Fibroblast of villous mesenchyme (primary cell): ENCODE results near the gene CEMIP2. TPM values are rescaled to one million over a fixed set of nuclear protein-coding genes. Genes with fewer than 3 reads are reported as not detected.
A peak's percentile ranks its signal among the peaks of the same experiment; 100 is the strongest.

Experiments used
- DNase-seq: peaks from one replicate; pipeline ENCODE4 v3.0.0-alpha.2; 2010; ENCODE audit warnings: low read depth
- H3K4me3 ChIP-seq: 2 replicates; pipeline ENCODE4 v1.5.1; 2011; ENCODE audit warnings: low read depth, mild to moderate bottlenecking, low read length
- CTCF ChIP-seq: IDR thresholded peaks from 2 replicates; pipeline ENCODE4 v1.5.1; 2012; ENCODE audit warnings: low read depth, mild to moderate bottlenecking, low read length; ENCODE audit not compliant: insufficient read depth
- total RNA-seq: library from RNA; depleted of rRNA; stranded (reverse); fragments of >200 nt; gene quantifications from 2 replicates; pipeline ENCODE4 v1.2.3, GENCODE V29; 2012

CEMIP2 gene
- total RNA-seq, 1 donor: 180 TPM

- no peak overlapping the region for H3K4me3 ChIP-seq
- TF ChIP-seq CTCF: no peak
- no peak for DNase-seq
Observed at GRCh38 chr9:71669284-71669995, 98.9 kb downstream of the CEMIP2 start.

- DNase-seq: no peak
- no peak overlapping the region for H3K4me3 ChIP-seq
- TF ChIP-seq CTCF: no peak
Observed at GRCh38 chr9:71668717-71669116, 99.6 kb downstream of the CEMIP2 start.

- no peak for DNase-seq
- H3K4me3 ChIP-seq: no peak overlapping the region
- no peak for TF ChIP-seq CTCF
Observed at GRCh38 chr9:71665247-71665646, 103.1 kb downstream of the CEMIP2 start.

GRCh38 chr9:71664566-71664965, 103.7 kb downstream of the CEMIP2 start:
- no peak for DNase-seq
- no peak overlapping the region for H3K4me3 ChIP-seq
- TF ChIP-seq CTCF: no peak

GRCh38 chr9:71663931-71664459, 104.3 kb downstream of the CEMIP2 start:
- TF ChIP-seq CTCF: no peak
- H3K4me3 ChIP-seq: no peak overlapping the region
- DNase-seq: peak; percentile 20

GRCh38 chr9:71663216-71663615, 105.1 kb downstream of the CEMIP2 start:
- peak; percentile 66 for DNase-seq
- no peak for TF ChIP-seq CTCF
- H3K4me3 ChIP-seq: no peak overlapping the region
